Embryonic facial prominence (tissue), 1 donor: Measurements from ENCODE around the gene LRBA.

Source experiments
- DNase-seq: peaks from one replicate; pipeline ENCODE4 v3.0.0-alpha.2; 2016; ENCODE audit errors: extremely low spot score

Gene LRBA

DNA sequence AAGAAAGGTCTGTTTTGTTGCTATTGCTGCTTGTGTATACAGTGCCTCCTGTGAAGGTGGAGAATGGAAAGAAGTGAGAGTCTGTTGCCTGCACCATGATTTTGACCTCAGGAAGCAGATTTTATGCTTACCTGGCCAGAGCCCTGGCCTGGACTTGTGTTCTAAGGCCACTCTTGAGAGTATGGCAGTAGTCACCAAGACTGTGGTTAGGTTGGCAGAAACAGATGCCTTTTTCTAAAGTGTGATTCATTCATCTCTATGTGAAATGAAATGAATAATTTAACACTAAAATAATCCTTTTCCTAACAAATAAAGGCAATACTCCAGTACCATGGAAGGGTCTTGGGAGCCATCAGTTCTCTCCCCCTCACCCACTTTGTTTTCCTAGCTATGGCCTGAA is 775.1 kb downstream of the LRBA start:
- DNase-seq = no peak

- no peak for DNase-seq
These were observed 776.5 kb downstream of the LRBA start for GRCh38 chr4:150238591-150238990.

GRCh38 chr4:150237110-150237872 is 777.8 kb downstream of the LRBA start:
- DNase-seq = peak; percentile 48

GRCh38 chr4:150236626-150237025 is 778.5 kb downstream of the LRBA start:
- no peak for DNase-seq

DNA sequence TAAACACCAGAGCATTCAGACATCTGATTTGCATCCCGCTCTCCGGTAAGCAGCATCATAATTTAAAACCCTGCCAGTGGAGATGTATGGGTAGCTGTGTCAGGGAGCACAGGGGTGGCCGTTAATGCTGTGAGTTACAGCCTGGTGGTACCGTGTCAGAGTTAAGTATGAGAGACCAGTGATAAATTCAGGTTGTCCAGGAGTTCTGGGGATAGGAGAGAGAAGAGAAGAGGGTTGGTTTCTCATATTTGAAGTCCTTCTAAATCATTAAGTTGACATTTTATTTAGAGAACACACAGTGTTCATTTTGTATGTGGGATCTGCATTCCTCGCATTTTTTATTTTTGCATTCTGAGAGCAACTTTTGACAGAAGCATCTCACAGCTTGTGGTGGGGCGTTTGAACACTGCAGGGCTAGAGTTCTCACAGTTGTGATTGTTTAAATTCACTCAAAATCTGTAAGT is 779.2 kb downstream of the LRBA start:
- DNase-seq = no peak

DNA sequence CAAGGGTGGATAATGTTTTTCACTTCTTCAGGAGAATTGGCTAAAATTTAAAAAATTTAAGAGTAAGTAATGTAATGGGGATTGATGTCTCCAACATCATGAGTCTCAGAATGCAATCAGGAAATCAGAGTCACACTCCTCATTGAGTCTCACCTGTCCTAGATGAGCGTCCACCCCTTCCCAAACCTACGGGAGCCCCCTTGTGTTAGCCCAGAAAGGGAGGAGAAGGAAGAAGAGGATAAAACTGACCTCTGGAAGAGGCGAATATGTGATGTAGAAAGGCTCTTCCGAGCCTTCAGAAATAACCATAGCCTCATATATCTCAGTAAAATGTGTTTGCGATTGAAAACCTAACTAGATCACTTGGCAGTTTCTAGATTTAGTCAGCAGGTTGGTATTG is 779.8 kb downstream of the LRBA start:
- DNase-seq = no peak

DNA sequence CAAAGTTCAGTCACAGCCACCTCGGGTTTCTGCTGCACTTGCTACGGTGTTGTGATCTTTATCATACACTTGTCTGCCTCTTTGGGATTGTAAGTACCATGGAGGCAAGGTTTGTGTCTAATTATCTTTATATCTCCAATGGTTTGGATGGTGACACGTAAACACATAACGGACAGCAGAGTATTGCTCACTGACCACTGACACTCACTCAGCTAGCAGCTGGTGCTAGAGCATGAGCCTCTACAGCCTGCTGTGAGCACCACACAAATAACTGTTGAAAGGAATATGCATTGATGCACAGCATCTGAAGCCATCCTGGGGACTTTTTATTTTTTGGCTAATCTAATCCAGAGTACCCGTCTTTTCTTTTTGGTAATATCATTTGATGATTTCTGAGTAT is 780.8 kb downstream of the LRBA start:
- no peak for DNase-seq

GRCh38 chr4:150232029-150232428 is 783.1 kb downstream of the LRBA start:
- no peak for DNase-seq

GRCh38 chr4:150231107-150231770 is 783.8 kb downstream of the LRBA start:
- DNase-seq = no peak

- DNase-seq = no peak
These were observed 784.5 kb downstream of the LRBA start for GRCh38 chr4:150230561-150230960.

DNA sequence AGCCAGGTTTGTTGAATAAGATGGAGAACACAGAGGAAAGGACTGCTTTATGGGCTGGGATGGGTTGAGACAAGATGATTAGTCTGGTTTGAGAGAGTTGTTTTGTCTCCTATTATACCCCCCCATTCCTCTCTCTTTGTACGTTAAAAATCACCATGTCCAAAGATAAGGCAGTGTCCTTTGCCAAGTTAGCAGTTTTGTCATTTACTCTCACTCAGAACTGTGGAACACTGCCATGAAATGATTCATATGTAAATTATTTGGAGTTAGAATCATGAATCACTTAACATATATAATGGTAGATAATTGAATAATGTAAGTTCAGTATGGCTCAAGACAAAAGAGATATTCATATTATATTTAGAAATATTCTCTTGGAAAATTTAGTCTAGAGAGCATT is 785.6 kb downstream of the LRBA start:
- no peak for DNase-seq

DNA sequence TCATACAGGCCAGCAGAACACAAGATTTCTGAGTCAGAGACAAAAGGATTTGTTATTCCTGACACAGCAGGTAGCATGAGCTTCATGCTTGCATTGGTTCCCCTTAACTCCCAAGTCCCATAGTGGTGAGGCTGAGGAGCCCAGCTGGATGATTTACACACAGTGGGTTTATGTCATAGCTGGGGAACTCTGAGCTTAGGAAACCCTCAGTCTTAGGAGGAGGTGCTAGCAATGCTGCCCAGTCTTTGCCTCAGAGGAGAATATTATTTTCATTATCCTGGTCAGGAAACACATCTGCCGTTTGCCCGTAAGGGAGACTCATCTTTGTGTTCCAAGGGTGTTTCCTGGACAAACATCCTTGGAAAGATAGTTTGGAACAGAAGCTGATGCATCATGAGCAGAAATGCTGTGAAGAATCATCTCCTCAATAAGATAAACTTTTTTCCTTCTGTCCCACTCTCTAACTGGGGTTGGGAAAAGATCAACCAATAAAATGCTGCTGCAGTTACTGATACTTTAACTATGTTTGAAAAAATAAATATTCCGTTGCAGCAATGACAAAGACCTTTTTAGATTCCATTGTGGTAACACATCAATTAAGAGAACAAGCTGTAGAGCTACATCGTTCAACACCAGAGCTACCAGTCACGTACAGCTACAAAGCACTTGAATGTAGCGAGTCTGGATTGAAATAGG is 790.0 kb downstream of the LRBA start:
- no peak for DNase-seq

DNA sequence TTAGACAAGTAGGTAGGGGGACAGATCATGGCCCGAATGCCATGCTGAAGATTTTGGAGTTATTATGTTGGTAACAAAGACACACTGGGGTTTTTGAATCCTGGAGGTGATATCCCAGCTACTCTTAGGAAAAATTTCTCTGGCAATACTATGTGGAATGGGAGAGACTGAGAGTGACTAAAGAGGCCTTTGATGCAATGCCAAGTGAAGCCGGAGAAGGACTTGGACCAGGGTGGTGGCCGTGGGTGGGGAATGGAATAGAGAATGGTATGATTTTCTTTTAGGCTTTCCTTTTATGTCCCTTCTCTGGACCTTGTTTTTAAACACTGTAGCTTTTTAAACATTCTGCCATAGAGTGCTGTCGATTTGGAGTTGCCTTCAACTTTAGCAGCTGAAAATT is 795.2 kb downstream of the LRBA start:
- no peak for DNase-seq

DNA sequence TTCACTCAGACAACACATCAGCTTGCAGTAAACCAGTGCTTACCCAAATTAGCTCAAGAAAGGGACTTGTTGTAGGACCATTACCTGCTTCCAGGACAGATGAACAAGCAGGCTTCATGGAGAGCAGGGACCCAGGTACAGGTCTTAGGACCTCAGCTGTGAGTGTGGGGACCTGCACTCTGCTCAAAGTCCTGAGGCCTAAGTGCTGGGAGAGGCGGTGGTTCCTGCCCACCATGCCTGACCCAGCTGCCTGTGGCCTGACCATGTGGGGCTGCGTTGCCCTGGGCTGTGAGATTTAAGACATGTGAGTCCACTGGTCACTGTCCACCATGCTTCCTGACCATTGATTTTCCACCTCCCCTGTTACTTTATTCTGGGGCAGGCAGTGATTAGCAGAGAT is 796.6 kb downstream of the LRBA start:
- DNase-seq = no peak

- DNase-seq = no peak
These were observed 797.3 kb downstream of the LRBA start for GRCh38 chr4:150217808-150218207.

DNA sequence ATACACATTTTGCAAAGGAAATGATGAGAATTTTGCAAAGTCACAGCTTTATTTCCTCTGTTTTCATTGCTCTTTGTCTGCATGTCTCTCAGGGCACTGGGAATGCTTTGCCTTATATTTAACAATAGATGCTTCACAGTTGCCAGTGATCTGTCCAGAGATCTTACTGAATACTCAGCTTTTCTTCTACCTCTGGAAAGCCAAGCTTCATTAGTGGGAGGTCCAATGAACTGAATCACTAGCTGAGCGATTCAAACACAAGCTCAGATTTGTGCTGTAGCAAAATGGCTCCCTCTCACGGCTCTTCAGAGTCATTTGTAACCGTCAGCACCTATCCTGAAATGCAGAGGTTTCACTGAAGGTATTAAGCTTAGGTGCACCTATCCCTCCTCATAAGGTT is 797.9 kb downstream of the LRBA start:
- no peak for DNase-seq

GRCh38 chr4:150216726-150217125 is 798.4 kb downstream of the LRBA start:
- DNase-seq = no peak

DNA sequence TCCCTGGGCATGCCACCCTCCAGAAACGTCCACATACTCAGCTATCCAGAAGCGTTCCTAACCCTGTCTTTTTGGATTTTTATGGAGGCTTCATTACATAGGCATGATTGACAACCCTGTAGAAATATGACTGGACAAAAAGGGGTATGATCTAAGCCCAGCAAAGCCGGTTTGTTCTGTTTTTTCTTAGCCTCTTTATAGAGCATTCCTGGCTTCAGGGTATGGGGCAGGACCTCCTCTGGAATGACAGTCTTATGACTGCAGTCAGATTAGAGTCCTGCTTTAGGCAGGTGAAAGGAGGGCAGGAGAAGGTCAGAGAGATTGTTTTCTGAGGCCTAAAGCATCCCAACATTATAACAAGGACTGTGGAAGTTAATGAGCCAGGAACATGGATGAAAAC is 799.5 kb downstream of the LRBA start:
- no peak for DNase-seq
